ENCODE measurements around the gene TBRG4.

DNA sequence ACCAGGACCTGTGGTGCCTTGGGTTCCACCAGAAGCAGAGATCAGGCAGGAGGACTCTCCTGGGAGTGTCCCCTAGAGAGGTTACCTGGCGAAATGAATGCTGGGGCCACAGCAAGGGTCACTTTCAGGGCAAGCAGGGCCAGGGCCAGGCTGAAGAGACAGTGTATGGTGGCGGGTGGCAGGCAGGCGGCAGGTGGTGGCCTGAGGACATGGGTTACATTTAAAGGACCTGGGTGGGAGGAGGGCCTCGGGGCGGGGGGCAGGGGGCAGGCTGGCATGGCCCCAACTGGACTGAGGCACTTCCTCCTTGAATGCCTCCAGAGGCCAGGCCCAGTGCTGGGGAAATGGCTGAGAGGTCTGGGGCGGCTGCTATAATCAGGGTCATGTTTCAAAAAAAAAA, 14.7 kb upstream of the TBRG4 start:
- TF ChIP-seq, protein P1, sequence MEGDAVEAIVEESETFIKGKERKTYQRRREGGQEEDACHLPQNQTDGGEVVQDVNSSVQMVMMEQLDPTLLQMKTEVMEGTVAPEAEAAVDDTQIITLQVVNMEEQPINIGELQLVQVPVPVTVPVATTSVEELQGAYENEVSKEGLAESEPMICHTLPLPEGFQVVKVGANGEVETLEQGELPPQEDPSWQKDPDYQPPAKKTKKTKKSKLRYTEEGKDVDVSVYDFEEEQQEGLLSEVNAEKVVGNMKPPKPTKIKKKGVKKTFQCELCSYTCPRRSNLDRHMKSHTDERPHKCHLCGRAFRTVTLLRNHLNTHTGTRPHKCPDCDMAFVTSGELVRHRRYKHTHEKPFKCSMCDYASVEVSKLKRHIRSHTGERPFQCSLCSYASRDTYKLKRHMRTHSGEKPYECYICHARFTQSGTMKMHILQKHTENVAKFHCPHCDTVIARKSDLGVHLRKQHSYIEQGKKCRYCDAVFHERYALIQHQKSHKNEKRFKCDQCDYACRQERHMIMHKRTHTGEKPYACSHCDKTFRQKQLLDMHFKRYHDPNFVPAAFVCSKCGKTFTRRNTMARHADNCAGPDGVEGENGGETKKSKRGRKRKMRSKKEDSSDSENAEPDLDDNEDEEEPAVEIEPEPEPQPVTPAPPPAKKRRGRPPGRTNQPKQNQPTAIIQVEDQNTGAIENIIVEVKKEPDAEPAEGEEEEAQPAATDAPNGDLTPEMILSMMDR (conservative IDR thresholded peaks at IDR 0.05): no peak
- TF ChIP-seq ZFX (IDR thresholded peaks at IDR 0.05): no peak
